Right ventricle myocardium superior (tissue), 1 donor: ENCODE measurements around the gene MECR. TPM values are rescaled to one million over a fixed set of nuclear protein-coding genes. Genes with fewer than 3 reads are reported as not detected.

Experiments
- ATAC-seq: fragments of 200-7000 bp; cut with Tn5 transposase; one replicate; pipeline ENCODE4 v1.9.1; 2020; ENCODE audit warnings: mild to moderate bottlenecking; ENCODE audit not compliant: poor library complexity
- DNase-seq: peaks from one replicate; pipeline ENCODE4 v3.0.0-alpha.2; 2020
- intact Hi-C: fragments of 100-400 bp; cut with DNase I; formaldehyde crosslinking; loops from one replicate; pipeline ENCODE4 v1.11.2; 2022
- total RNA-seq: library from RNA; stranded (reverse); fragmentation: NEBNext Ultra II Directional; extraction: Animal tissue kit (Norgen Biotek cat#: 25700); gene quantifications from one replicate; pipeline ENCODE4 v1.2.1, GENCODE V29; 2021
- donor health status: DM: no; HTN: yes; CAD: no; lungs with severe emphysema.

MECR gene
- total RNA-seq, 1 donor from 2014 or later: 33.1 TPM

- DNase-seq (no peak), ATAC-seq (no peak)
- intact Hi-C loops: no loop called here
Observed at GRCh38 chr1:29186707-29187106, 44.0 kb downstream of the MECR start.

- DNase-seq: no peak
- ATAC-seq: no peak
- intact Hi-C loops: no loop called here
Observed at GRCh38 chr1:29186252-29186651, 44.5 kb downstream of the MECR start.

DNA sequence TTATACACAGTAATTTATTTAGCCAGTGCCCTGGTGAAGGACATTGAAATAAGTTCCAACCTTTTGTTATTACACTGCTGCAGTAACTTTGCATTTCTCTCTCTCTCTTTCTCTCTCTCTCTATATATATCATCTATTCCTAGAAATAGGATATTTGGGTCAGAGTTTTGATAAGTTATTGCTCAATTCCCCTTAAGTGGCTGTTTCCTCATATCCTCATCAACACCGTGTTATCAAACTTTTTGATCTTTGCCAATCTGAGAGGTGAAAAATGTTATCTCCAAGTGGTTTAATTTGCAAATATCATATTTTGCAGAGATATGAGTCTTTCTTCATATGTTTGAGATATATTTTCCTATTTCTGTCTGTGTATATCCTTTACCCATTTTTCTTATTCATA, 47.4 kb downstream of the MECR start:
- intact Hi-C loops: no loop called here
- DNase-seq (no peak), ATAC-seq (no peak)

- peak; percentile 99 for DNase-seq
- peak; percentile 97 for ATAC-seq
- intact Hi-C loops: no loop called here
Observed at GRCh38 chr1:29181413-29182225, 49.1 kb downstream of the MECR start, which contains the start of gene SRSF4. TSS of gene SRSF4 (minus strand) at chr1:29181900. CDS start at chr1:29181752, 148 bp downstream.

DNA sequence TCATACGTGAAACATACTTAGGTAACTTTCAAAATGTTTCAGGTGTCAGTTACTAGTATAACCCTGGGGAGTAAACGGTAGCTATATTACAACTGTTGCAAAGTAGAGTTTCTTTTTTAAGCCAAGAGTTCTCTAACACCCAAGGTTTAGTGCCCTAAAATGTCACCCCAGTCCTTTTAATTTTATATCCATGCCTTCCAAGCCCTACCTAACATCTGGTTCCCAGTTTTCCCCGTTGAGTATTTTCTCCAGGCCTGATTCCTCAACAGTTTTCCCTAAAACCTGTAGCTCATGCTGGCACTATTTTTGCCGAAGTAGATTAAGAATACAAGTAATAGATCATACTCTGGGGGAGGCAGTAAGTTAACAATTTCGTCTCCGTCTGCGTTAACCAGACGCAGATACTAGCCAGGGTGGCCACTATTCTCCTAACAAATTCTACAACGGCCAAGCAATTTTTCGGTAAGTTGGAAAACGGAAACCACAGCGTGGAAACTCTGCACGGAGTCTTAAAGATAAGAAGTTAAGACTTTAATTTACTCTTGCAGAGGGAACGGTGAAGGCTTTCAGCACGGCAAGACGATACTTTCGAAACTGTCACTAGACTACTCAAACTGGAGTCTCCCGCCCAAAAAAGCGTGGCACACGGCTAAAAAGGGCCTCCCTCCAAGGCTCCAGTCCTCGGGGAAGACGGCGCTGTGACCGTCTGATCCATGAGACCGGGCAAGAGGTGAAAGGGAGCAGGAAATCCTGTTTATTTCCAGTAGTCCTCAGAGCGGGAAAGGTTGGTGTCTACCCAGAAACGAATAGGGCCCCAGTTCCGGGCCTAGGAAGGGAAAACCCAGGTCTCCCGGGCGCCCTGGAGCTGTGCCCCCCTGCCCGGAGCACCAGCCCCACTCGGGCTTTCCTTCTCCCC, 50.0 kb downstream of the MECR start:
- peak; percentile 6 for ATAC-seq
- DNase-seq: no peak
- intact Hi-C loops: no loop called here

- DNase-seq (no peak), ATAC-seq (no peak)
- intact Hi-C loops: no loop called here
Observed at GRCh38 chr1:29179641-29180184, 51.0 kb downstream of the MECR start.

GRCh38 chr1:29177022-29177705, 53.6 kb downstream of the MECR start:
- intact Hi-C loops: no loop called here
- DNase-seq (no peak), ATAC-seq (no peak)

DNA sequence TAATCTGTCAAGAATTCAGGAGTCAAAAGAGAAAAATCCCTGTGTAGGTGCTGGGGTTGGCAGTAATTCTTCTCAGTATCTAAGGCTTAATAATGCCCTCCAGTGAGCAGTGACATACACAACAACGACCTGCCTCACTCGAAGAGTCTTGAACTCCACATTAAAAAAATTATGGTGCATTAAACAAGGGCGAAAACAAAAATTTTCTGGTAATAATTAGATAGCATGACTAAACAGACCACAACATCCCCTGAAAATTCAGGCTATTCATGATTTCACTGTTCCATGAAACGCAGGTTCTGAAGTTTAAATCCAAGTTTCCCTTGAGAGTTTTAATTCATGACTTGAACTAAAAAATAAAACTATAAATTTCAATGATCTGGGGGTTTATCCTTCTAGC, 54.2 kb downstream of the MECR start:
- ATAC-seq (no peak), DNase-seq (no peak)
- intact Hi-C loops: no loop called here

DNA sequence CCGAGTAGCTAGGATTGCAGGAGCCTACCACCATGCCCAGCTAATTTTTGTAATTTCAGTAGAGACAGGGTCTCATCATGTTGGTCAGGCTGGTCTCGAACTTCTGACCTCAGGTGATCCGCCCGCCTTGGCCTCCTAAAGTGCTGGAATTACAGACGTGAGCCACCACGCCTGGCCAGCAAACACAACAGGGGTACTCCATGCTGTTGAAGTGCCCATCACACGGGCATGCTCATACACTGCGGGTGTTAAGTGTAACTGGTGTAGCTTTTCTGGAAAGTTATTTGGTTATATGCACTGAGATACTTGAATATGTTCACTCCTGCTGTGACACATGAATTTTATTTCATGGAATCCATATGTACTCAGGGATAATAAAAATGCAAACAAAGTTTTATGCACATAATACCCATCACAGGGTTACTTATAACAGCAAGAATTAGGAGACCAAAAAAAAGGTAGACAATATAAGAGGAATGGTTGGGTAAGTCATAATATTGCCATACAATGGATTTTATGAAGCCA, 58.3 kb downstream of the MECR start:
- intact Hi-C loops: no loop called here
- ATAC-seq (no peak), DNase-seq (no peak)

GRCh38 chr1:29171521-29171920, 59.2 kb downstream of the MECR start:
- no peak for ATAC-seq
- DNase-seq: no peak
- intact Hi-C loops: no loop called here

DNA sequence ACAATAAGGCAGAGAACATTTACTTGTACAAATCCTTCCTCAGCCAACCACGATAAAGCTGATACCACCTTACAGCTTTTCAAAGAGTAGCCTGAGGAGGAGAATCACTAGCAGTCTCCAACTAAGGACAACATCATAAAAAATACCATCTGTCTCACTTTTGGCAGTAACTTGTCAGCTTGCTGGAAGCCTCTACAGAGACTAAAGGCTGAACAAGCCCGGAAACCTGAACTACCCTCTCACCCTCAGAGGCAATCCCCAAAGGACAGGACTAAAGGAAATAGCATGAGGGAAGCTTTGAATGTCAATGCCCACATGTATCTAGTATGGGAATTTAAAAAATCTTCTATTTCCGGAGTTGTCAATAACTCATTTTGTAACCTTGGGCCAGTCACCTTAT, 59.6 kb downstream of the MECR start:
- DNase-seq (no peak), ATAC-seq (peak; percentile 19)
- intact Hi-C loops: no loop called here

- ATAC-seq (no peak), DNase-seq (no peak)
- intact Hi-C loops: no loop called here
Observed at GRCh38 chr1:29169976-29170375, 60.8 kb downstream of the MECR start.

DNA sequence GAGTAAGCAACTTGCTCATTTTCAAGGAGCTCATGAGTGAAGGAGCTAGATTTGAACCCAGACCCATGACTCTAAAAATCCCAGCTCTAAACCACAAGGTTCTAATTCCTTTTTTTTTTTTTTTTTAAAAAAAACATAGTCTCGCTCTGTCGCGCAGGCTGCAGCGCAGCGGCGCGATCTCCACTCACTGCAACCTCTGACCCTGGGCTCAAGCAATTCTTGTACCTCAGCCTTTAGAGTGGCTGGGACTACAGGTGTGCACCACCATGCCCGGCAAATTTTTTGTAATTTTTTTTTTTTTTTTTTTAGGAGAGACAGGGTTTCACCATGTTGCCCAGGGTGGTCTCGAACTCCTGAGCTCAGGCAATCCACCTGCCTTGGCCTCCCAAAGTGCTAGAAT, 62.8 kb downstream of the MECR start:
- intact Hi-C loops: no loop called here
- no peak for ATAC-seq
- no peak for DNase-seq

GRCh38 chr1:29166291-29166878, 64.3 kb downstream of the MECR start:
- intact Hi-C loops: no loop called here
- ATAC-seq: no peak
- DNase-seq: no peak

DNA sequence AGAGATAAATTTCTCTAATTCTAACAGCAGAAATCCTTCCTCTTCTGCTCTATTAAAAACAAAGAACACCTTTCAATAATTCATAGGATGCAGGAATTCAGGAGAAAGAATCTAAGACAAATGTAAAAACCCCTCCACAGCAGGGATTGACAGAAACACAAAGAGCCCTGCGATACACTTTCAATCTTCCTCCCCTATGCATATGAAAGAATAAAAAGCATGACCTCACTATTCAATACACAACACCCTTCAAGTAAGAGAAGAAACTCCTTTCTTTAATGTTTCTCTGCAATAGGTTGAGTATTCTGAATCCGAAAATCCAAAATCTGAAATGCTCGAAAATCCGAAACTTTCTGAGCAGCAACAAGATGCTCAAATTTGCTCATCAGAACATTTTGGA, 66.1 kb downstream of the MECR start:
- DNase-seq: no peak
- intact Hi-C loops: no loop called here

GRCh38 chr1:29162476-29163138, 68.1 kb downstream of the MECR start:
- intact Hi-C loops: no loop called here
- ATAC-seq (peak; percentile 66), DNase-seq (peak; percentile 63)

More for the DNA sequence above, 66.1 kb downstream of the MECR start:
- no peak for ATAC-seq

GRCh38 chr1:29162025-29162424, 68.7 kb downstream of the MECR start:
- no peak for ATAC-seq
- intact Hi-C loops: no loop called here

DNA sequence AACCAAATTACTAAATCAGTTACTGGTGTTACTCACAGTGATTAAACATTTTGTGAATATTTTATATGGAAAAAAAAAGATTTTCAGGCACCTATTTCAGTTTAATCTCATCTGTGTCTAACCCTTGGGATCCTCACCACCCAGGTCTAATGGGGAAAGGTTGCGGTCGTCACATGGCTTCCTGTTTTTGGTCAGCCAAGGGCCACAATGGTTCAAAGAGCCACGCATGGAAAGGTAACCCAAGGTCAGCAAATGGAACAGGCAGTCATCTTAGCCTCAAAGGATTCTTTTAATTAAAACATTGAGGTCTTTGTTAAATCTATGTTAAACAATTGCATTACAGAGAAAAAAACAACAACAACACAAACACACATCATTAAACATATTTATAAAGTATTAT, 71.0 kb downstream of the MECR start:
- ATAC-seq: no peak
- intact Hi-C loops: no loop called here
- no peak for DNase-seq

More at GRCh38 chr1:29162025-29162424, 68.7 kb downstream of the MECR start:
- no peak for DNase-seq
